ENCODE results near the gene NUDT8.

NUDT8 gene

GRCh38 chr11:67632982-67633755 lies 3.4 kb upstream of the NUDT8 start:
- no peak overlapping the region for H3K4me3 ChIP-seq (ENCODE audit: low read depth, low read length)
- CTCF ChIA-PET = interaction anchor here (0.7 to 1.5 kb wide), 6 partner anchors 10 to 41 kb away, joined by 3 to 4 read pairs (median 3); partner anchors contain the start of gene ALDH3B2
- POLR2A ChIA-PET = no interaction called here
- TF ChIP-seq CTCF (IDR thresholded peaks at IDR 0.05; ENCODE audit: insufficient read depth, low read length, missing control alignments) = no peak
- DNase-seq (ENCODE audit: low read depth, low spot score) = no peak

GRCh38 chr11:67632175-67632981 lies 2.6 kb upstream of the NUDT8 start:
- ChIA-PET POLR2A (no interaction called here), CTCF (interaction anchor here (0.7 to 1.8 kb wide), 2 partner anchors 10 to 170 kb away, joined by 3 to 5 read pairs; no protein-coding TSS in a partner anchor)
- no peak for TF ChIP-seq CTCF (IDR thresholded peaks at IDR 0.05; ENCODE audit: insufficient read depth, low read length, missing control alignments)
- no peak overlapping the region for H3K4me3 ChIP-seq (ENCODE audit: low read depth, low read length)
- no peak for DNase-seq (ENCODE audit: low read depth, low spot score)

GRCh38 chr11:67631853-67632174 lies 2.1 kb upstream of the NUDT8 start:
- ChIA-PET POLR2A (no interaction called here), CTCF (interaction anchor here (1.8 to 6.3 kb wide), 2 partner anchors 27 to 171 kb away, joined by 5 to 101 read pairs; no protein-coding TSS in a partner anchor)
- no peak for TF ChIP-seq CTCF (IDR thresholded peaks at IDR 0.05; ENCODE audit: insufficient read depth, low read length, missing control alignments)
- no peak for DNase-seq (ENCODE audit: low read depth, low spot score)
- no peak overlapping the region for H3K4me3 ChIP-seq (ENCODE audit: low read depth, low read length)

GRCh38 chr11:67631411-67631810 lies 1.7 kb upstream of the NUDT8 start:
- no peak for TF ChIP-seq CTCF (IDR thresholded peaks at IDR 0.05; ENCODE audit: insufficient read depth, low read length, missing control alignments)
- POLR2A ChIA-PET = no interaction called here
- DNase-seq (ENCODE audit: low read depth, low spot score) = no peak
- no peak overlapping the region for H3K4me3 ChIP-seq (ENCODE audit: low read depth, low read length)
- CTCF ChIA-PET = interaction anchor here (1.3 to 6.3 kb wide), 4 partner anchors 9 to 171 kb away, joined by 4 to 104 read pairs (median 53); no protein-coding TSS in a partner anchor

- no peak for DNase-seq (ENCODE audit: low read depth, low spot score)
- peak overlapping the region; percentile 79 for H3K4me3 ChIP-seq (ENCODE audit: low read depth, low read length)
- TF ChIP-seq CTCF (IDR thresholded peaks at IDR 0.05; ENCODE audit: insufficient read depth, low read length, missing control alignments) = no peak
- POLR2A ChIA-PET = no interaction called here
- CTCF ChIA-PET = interaction anchor here (1.0 to 6.3 kb wide), 14 partner anchors 8 to 172 kb away, joined by 3 to 104 read pairs (median 8); partner anchors contain the start of genes ACY3, GSTP1 and TBX10
Observed at GRCh38 chr11:67630943-67631331, 1.2 kb upstream of the NUDT8 start.

All from AG04449 (cell line).